ENCODE data around the gene HDAC11.
A peak's percentile ranks its signal among the peaks of the same experiment; 100 is the strongest.

Gene HDAC11

GRCh38 chr3:13492048-13492447, 11.9 kb downstream of the HDAC11 start:
- Histone ChIP-seq H3K27me3 (no peaks in the 10 kb centered on the region), H3K9me3 (no peaks in the 10 kb centered on the region), H3K4me3 (ENCODE audit: low read depth, low read length) (no peak overlapping the region), H3K36me3 (no peaks in the 10 kb centered on the region), H3K4me1 (no peaks in the 10 kb centered on the region; the same call in 1 of the 2 replicates)
- TF ChIP-seq, protein P1, sequence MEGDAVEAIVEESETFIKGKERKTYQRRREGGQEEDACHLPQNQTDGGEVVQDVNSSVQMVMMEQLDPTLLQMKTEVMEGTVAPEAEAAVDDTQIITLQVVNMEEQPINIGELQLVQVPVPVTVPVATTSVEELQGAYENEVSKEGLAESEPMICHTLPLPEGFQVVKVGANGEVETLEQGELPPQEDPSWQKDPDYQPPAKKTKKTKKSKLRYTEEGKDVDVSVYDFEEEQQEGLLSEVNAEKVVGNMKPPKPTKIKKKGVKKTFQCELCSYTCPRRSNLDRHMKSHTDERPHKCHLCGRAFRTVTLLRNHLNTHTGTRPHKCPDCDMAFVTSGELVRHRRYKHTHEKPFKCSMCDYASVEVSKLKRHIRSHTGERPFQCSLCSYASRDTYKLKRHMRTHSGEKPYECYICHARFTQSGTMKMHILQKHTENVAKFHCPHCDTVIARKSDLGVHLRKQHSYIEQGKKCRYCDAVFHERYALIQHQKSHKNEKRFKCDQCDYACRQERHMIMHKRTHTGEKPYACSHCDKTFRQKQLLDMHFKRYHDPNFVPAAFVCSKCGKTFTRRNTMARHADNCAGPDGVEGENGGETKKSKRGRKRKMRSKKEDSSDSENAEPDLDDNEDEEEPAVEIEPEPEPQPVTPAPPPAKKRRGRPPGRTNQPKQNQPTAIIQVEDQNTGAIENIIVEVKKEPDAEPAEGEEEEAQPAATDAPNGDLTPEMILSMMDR (IDR thresholded peaks at IDR 0.05; ENCODE audit: low read depth, low read length) = no peak
- no peak for DNase-seq

- TF ChIP-seq, protein P1 (IDR thresholded peaks at IDR 0.05; ENCODE audit: low read depth, low read length) = no peak
- H3K27me3 ChIP-seq = no peaks in the 10 kb centered on the region
- no peak for DNase-seq
- no peak overlapping the region for H3K4me3 ChIP-seq (ENCODE audit: low read depth, low read length)
- H3K9me3 ChIP-seq = no peaks in the 10 kb centered on the region
- no peaks in the 10 kb centered on the region for H3K36me3 ChIP-seq
- no peaks in the 10 kb centered on the region; the same call in 1 of the 2 replicates for H3K4me1 ChIP-seq
Observed at GRCh38 chr3:13492976-13493866, 13.1 kb downstream of the HDAC11 start.

GRCh38 chr3:13493867-13494441, 13.8 kb downstream of the HDAC11 start:
- Histone ChIP-seq H3K4me1 (no peaks in the 10 kb centered on the region; the same call in 1 of the 2 replicates), H3K36me3 (no peaks in the 10 kb centered on the region), H3K27me3 (no peaks in the 10 kb centered on the region), H3K4me3 (ENCODE audit: low read depth, low read length) (no peak overlapping the region), H3K9me3 (no peaks in the 10 kb centered on the region)
- TF ChIP-seq, protein P1 (IDR thresholded peaks at IDR 0.05; ENCODE audit: low read depth, low read length) = no peak
- DNase-seq = no peak

- Histone ChIP-seq H3K4me3 (ENCODE audit: low read depth, low read length) (no peak overlapping the region), H3K36me3 (no peaks in the 10 kb centered on the region), H3K9me3 (no peaks in the 10 kb centered on the region), H3K27me3 (no peaks in the 10 kb centered on the region), H3K4me1 (no peaks in the 10 kb centered on the region; the same call in 1 of the 2 replicates)
- TF ChIP-seq, protein P1 (IDR thresholded peaks at IDR 0.05; ENCODE audit: low read depth, low read length) = peak; percentile 60
- DNase-seq = peak; percentile 39
Observed at GRCh38 chr3:13494463-13495350, 14.6 kb downstream of the HDAC11 start.

DNA sequence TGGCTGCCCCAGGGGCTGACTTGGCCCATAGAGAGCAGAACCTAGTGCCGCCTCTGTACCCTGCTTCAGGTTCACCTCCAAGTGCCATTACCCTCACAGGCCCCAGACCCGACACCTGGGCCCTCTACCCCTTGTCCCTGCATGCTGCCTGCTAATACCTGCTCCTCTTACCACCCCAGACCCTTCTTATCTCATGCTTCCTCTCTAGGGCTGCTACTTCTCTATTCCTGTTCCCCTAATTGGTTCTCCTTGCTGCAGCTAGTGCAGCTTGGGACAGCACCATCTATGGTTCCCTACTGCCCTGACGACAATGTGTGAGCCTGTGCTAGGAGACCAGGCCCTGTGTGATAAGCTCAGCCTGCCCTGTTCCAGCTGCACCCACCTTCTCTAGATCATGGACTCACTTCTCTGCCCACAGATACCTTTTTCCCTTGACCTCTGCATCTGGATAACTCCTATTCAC, 15.3 kb downstream of the HDAC11 start:
- Histone ChIP-seq H3K4me1 (no peaks in the 10 kb centered on the region; the same call in 1 of the 2 replicates), H3K27me3 (no peaks in the 10 kb centered on the region), H3K36me3 (no peaks in the 10 kb centered on the region), H3K4me3 (ENCODE audit: low read depth, low read length) (no peak overlapping the region), H3K9me3 (no peaks in the 10 kb centered on the region)
- no peak for DNase-seq
- TF ChIP-seq, protein P1 (IDR thresholded peaks at IDR 0.05; ENCODE audit: low read depth, low read length) = no peak

All from BE2C (cell line).